NCI-H2227 (cell line): ENCODE results near the gene SFI1.
"Not testable (repeated sequence)": the region's sequence is repeated elsewhere in the genome, so short reads cannot be mapped to it uniquely, and the experiment has no call there.

ENCODE experiments used
- DNase-seq: peaks from one replicate; lab custom pipeline; 2025; ENCODE audit not compliant: unreplicated experiment; lab: John Stamatoyannopoulos, UW

The SFI1 gene

DNA sequence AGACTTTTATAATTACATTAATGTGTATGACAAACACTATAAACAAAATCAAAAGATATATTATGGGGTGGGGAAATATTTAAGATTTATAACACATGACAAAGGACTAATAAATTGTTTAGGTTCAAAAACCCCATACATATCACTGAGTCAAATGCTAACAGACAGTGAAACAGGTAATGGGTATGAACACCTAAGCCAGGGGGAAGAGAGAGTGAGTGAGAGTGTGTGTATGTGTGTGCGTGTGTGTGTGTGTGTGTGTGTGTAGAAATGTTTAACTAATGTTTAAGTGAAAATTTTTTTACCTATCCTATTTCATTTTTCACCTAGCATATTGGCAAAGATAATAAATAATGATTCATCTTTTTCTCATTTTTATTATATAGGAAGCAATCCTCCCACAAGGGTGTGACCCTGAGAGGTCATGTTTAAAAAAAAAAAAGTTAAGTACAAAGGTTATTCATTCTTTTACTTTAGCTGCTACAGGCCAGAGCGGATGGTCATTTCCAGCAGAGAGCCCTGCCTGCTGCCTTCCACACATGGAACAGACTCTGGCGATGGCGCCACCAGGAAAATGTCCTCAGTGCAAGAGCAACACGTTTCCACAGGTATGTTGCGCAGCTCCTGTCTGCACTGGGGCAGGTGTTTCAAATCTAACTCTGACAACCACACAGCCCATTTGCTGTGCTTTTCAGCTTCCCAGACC, 92.8 kb downstream of the SFI1 start:
- DNase-seq = no peak

DNA sequence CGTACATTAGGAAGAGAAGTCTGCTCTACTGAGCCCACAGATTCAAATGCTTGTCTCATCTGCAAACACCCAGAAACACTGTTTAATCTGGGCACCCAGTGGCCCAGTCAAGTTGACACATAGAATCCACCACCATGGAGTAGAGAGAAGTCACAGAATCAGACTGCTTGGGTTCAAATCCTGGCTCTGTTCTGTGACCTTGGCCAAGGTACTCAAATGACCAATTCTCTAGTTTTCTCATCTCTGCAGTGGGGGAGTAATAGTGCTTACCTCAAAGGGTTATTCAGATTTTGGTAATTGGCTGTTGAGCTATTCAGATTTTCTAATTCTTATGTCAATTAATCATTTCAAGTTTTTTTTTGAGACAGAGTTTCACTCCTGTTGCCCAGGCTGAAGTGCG, 93.8 kb downstream of the SFI1 start:
- DNase-seq = not testable (repeated sequence)

DNA sequence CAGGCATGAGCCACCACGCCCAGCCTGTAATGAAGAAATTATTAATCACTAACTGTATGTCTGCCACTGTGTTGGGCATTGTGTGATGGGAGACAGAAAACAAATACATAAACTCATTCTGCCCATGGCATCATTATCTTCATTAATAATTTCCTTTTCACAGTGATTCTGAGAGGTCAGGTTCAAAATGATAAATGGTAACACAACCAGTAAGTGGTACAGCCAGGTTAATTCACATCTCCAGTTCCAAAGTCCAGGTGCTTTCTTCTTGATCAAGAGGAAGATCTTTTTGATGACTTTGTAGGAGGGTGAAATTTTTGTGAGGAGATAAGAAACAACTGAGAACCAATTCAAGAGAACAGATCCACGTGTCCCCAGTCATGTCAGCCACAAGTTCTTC, 98.9 kb downstream of the SFI1 start:
- DNase-seq = no peak

DNA sequence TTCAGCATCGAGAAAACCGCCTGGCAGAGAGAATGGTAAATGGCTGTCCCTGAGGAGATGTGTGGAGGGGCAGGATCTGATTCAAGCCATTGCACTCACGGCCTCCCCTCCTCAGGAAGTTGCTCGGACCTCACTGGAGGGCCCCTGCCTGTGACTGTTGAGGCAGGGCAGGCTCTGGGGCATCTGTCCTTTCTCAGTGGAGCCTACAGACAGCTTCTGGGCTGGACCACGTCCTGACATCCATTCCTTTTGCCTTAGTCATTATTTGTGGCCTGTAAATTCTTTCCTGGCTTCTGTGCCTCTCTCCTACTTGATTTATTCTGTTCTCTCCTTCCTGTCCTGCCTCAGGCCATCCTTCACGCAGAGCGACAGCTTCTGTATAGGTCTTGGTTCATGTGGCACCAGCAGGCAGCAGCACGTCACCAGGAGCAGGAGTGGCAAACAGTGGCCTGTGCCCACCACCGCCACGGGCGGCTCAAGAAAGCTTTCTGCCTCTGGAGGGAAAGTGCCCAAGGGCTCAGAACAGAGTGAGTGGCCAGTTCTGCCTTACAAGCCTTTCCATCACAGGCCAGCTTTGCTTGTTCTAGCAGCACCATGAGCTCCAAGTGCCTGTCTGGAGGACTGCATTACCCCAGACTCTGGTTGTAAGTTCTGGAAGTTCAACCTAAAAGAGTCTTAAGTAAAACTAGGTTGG, 106.1 kb downstream of the SFI1 start:
- no peak for DNase-seq

DNA sequence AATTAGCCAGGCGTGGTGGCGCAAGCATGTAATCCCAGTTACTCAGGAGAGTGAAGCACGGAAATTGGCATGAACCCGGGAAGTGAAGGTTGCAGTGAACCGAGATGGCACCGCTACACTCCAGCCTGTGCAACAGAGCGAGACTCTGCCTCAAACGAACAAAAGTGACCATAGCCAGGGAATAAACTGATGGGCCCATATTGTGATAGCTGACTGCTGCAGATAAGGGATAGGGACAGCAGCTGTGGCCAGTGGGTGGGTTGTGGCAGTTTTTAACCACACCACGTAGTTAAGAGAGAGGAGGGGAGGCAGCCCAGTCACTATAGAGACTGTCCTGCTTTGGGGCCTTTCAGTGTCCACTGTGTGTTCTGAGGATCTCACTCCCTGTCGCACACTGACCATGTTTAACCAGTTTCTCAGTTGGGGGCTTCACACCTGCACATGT, 106.8 kb downstream of the SFI1 start:
- DNase-seq = no peak

DNA sequence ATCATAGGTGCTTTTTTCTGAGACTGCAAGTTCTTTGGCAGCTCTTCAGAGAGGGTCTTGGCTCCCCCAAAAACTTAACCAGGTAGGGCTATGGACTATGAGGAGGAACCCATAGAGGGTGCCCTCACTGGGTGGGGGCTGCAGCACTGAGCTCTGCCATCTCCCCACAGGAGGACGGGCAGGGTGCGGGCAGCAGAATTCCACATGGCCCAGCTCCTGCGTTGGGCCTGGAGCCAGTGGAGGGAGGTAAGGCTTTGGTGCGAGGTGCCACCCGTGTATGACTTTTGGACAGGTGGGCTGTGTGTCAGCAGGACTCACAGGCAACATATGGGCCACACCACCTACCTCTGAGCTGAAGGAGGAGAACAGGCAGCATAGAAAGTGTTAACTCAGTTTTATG, 107.2 kb downstream of the SFI1 start:
- no peak for DNase-seq

DNA sequence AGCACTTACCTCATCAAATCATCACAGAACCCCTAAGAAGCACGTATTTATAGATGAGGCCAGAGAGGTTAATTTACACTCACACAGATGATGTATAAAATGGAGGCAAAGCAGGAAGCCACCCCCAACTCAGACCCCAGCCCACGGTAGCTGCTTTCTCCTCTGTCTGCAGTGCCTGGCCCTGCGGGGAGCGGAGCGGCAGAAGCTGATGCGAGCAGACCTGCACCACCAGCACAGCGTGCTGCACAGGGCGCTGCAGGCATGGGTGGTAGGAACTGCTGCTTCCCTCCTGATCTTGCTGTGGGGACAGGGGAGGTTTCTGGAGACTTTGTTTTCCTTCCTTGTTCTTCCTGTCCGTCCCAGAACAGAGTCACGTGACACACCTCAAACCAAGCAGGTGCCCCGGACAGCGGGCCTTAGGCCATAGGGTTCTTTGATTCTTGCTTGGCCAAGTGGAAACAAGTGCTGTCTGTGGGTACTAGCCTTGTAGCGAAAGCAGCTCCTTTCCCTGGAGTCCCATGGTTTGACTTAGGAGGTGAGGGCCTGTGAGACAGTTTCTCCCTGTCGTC, 107.9 kb downstream of the SFI1 start:
- no peak for DNase-seq

DNA sequence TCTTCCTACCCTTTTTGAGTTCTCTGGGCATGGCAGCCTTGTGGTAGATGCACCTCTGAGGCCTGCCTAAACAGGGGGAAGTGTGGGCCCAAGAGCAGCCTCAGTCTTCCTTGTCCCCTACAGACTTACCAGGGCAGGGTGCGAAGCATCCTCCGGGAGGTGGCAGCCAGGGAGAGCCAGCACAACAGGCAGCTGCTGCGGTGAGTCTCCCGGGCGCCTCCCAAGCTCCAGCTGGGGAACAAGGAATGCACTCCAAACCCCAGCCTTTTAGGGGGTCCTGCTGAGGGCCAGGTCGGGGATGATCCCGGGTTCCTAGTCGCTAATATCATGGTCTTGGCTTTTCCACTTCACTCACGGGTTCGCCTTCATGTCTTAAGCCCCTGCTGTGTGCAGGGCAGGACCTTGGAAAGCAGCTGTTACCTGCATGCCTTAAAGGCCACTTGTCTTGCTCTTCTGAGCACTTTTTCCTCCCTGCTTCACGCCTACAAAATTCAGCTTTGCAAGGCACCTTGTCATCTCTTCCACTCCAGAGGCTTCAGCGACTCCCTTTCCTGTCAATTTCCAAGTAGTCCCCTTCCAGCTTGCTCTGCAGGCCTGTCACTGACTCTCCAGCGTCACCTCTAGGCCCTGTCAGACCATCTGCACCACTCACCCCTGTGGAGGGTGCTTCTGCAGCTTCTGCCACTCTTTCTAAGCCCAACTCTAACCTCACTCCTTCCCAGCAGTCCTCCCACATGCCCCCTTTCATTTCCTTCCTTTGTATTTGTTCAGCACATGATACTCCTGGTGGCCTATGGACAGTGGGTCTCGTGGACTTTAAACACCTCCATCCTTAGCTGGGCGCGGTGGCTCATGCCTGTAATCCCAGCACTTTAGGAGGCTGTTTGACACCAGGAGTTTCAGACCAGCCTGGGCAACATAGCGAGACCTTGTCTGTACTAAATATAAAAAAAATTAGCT, 108.7 kb downstream of the SFI1 start:
- no peak for DNase-seq

DNA sequence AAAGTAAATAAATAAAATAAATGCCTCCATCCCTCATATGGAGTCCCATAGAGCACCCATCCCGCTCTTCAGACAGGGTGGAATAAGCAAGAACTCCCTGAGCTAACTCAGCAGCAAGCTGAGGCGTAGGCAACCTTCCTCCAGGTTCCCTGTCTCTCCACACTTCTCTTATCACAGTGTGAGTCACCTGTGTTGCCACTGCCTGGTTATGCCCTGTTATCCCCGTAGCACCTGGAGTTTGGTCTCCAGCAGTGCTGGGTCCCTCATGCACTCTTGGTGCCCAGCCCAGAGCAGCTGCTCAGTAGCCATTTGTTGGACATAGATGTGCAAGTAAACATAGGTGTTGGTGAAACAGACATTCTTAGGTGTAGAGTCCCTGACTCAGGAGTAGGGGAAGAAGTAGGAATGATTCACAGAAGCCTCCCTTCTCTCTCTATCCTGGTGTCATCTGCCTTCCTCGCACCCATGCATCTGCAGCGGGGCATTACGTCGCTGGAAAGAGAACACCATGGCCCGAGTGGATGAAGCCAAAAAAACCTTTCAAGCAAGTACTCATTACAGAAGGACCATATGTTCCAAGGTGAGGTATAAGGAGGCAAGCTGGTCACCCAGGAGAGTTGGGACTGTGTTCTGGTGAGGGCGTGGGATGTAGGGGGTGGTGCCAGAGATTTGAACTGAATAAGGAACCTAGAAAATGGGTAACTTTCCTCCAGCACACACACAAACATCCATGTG, 109.7 kb downstream of the SFI1 start:
- DNase-seq = no peak

DNA sequence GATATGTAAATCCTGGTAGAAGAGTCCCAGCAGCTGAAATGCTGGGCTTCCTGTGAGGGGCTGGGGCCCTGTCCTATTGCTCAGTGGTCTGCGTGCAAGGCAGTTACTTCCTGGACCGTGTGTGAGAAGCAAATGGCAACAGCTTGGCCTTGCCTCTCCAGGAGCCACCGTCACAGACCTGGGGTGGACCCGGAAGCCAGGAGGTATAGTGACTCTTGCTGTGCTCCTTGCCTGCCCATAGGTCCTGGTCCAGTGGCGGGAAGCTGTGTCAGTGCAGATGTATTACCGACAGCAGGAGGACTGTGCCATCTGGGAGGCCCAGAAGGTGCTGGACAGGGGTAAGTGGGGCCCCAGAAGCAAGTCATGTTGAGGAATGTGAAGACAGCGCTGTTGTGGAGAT, 111.4 kb downstream of the SFI1 start:
- DNase-seq = no peak

DNA sequence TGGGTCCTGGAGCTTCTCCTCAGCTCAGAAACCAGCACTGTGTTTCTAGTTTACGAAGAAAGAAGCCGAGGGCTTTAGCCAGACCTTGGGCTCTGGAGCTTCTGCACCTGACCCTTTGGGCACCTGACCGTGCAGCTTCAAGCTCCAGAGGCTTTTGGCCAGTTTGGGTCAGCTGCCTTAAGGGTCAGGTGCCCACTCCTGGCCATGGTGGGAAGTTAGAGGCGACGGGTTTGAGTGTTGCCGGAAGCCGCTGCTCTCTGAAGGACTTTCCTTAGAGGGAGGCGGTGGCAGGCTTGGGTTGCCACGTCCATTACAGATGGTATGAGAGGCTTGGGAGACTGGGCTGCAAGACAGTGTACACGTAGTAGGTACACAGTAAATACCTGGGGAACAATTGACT, 113.4 kb downstream of the SFI1 start:
- DNase-seq = no peak

DNA sequence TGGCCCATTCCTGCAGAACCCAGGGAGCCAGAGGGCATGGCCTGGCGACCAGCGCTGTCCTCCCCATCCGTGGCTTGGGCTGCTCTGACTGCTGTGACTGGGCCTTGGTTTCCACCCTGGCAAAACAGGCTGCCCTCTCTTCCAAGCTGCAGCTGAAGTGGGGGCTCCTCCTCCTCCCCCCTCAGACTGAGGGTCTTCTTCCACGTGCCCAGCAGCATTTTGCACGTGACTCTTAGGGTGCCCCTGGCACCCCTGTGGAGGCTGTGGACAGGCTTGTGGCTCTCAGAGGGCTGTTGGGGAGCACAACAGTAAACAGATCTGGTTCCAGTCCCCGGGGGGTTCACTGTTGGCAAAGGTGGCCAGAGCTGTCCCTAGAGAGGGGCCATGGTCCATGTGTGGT, 114.3 kb downstream of the SFI1 start:
- DNase-seq = no peak

DNA sequence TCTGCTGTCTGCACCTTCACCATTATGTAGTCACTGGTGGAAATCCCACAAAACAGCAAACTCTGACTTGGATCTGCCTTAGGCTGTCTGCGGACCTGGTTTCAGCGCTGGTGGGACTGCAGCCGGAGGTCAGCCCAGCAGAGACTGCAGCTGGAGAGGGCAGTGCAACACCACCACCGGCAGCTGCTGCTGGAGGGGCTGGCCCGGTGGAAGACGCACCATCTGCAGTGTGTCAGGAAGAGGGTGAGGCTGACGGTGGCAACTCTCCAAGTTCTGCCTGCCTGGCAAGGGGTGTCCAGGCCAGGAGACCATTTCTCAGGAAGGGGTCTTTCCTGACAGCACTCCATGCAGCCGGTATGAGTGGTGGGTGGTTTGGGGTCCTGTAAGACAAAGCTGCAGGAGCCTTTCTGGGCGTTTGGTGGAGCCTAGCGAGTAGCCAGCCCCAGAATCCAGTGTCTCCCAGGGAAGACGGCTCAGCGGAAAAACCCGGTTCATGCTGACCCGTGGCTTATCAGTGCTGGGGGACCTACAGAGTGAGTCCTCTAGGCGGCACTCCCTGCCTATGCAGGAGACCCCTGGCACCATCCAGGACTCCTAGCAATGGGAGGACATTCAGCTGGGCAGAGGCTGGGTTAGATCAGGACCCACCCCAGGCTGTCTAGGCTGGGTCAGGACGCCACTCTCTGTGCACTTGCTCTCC, 114.9 kb downstream of the SFI1 start:
- DNase-seq = no peak

DNA sequence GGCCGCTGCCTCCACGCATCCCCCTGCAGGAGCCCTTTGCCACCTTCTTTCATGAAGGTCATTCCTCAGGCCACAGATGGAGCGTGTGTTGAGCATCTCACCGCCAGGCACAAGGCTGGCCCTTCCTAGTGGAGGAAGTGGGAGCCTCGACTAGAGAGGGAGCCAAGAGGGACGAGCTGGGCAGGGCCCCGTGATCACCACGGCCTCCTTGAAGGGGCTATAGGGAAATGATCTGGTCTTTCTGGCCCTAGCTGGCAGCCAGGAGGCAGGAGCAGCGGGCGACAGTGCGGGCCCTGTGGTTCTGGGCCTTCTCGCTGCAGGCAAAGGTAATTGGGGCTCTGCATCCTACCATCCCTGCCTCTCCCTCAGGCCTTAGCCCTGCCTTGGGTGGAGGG, 116.6 kb downstream of the SFI1 start:
- no peak for DNase-seq

DNA sequence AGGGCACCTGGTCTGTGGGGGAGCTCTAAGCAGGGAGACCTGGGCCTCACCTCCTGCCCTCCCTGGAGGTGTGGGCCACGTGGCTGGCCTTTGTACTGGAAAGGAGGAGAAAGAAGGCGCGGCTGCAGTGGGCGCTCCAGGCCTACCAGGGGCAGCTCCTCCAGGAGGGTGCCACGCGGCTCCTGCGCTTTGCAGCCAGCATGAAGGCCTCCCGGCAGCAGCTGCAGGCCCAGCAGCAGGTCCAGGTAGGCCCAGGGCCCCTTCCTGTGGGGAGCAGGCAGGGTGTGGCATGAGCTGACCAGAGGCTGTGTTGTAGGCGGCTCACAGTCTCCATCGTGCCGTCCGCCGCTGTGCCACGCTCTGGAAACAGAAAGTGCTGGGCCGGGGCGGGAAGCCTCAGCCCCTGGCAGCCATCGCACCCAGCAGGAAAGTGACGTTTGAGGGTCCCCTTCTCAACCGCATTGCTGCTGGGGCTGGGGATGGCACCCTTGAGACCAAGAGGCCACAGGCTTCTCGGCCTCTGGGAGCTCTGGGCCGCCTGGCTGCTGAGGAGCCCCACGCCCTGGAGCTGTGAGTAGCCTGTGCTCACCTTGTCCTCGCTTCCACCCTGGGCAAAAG, 117.1 kb downstream of the SFI1 start:
- no peak for DNase-seq

DNA sequence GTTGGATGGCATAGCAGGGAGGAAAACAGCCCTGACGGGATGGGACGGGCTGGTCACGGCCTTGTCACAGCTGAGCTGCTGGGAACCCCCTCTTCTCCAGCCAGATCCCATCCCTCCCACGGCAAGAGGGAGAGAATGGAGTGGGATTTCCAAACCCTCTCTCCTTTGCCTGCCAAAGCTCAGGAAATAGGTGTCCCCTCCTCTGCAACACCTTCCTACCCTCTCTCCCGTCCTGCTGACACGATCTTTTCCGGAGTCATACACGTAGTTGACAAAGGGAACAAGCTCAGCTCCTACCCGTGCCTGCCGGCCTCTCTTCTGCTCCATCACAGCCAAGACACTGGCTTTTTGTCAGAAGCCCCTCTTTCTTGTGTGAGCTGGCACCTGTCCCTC, 117.6 kb downstream of the SFI1 start:
- no peak for DNase-seq

DNA sequence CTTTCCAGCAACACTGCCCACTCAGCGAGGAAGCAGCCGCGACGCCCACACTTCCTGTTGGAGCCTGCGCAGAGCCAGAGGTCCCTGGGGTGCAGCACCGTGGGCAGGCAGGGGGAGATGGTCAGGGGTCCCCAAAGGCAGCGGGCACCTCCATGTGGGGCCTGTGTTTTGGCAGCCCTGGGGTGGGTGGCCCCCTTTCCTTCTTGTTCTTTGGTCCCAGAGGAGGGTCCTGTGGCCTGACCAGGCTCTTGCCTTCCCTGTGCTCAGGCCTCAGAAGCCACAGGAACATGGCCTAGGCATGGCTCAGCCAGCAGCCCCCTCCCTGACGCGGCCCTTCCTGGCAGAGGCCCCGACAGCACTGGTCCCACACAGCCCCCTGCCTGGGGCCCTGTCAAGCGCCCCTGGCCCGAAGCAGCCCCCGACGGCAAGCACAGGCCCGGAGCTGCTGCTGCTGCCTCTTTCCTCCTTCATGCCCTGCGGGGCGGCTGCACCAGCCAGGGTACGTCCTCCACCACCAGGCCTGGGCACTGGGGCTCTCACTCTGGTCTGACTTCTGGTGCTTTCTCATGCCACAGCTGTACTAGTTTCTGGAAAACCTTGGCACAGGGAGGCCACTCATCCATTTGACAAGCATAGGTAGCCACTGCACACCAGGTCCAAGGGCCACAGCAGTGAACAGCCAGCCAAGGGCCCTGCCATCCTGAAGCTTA, 118.6 kb downstream of the SFI1 start:
- DNase-seq = no peak

DNA sequence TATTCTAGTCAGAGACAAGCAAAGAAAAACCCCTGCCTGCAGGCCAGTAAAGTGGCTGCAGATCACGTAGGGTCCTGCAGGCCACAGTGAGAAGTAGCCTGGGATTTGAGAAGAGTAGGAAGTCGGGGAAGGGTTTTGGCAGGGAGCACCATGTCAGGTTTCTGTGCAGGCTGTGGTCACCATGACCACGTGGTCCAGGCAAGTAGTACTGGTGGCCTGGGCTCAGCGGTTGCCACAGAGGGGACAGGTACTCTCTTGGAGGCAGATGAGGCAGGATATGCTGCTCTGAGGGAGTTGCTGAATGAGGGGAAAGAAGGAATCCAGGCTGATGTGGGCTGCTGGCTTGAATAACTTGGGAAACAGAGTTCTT, 119.1 kb downstream of the SFI1 start:
- DNase-seq = no peak

DNA sequence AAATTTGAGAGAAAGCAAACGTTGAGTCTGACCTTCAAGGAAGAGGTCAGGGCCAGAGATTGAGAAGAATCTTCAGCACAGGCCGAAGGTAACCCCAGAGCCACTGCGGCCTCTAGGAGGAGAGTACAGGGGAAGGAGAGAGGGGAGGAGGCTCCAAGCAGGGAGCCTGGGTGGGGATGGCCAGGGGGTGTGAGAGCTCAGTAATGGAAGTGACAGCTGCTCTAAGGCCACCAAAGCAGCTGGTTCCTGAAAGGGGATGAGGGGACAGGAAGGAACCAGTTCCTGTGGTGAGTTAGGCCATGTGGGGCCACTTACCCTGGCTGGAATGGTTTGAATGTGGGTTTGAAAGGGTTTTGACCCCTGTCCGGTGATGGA, 119.6 kb downstream of the SFI1 start:
- DNase-seq = no peak
